Effector CD4-positive, alpha-beta T cell (primary cell): ENCODE results near the gene ANTXR1.

Experiments used
- DNase-seq: peaks from one replicate; pipeline ENCODE4 v3.0.0-alpha.2; 2020

The ANTXR1 gene

DNA sequence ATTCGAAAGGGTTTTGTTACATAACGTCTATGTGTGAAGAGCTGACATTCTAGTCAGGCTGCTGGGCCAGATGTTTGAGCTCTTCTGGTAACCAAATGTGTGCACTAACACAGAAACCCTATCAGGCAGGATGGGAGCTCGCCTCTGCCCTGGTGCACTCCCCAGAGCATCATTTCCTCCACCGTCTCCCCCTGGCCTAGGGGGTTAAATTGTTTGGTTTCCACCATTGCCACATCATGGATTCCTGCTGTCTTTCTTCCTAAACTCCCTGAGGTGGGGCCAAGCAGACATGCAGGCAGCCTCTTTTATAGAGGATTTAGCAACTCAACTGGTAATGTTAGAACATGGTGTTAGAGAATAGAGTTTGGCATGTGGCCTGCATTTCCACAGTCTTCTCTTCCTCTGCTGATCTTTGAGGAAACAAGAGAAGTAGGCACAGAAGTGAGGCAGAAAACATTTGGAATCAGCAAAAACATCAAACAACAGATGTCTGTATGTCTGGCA is 87.3 kb downstream of the ANTXR1 start:
- DNase-seq = no peak

GRCh38 chr2:69102041-69102593 is 89.1 kb downstream of the ANTXR1 start:
- no peak for DNase-seq

- no peak for DNase-seq
Measured at GRCh38 chr2:69103419-69103818, 90.4 kb downstream of the ANTXR1 start.

DNA sequence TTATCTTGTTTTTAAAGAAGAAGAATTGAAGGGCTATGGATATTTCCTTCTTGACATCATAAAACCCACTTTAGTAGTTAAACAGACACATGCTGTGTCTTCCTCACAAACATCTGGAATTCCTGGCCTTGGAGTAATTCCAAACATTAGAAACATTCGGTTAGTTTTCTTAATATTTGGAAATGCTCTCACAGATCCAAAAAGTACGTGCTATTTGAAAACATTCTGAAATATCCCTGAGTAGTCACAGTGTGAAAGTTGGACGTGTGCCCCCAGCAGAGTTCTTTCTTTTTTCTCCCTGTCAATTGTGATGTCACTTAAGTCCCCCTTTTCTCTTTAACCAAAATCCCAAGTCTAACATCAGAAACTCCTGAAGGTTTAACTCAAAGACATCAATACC is 91.3 kb downstream of the ANTXR1 start:
- DNase-seq = no peak

- DNase-seq = no peak
Measured at GRCh38 chr2:69109255-69109654, 96.3 kb downstream of the ANTXR1 start.

DNA sequence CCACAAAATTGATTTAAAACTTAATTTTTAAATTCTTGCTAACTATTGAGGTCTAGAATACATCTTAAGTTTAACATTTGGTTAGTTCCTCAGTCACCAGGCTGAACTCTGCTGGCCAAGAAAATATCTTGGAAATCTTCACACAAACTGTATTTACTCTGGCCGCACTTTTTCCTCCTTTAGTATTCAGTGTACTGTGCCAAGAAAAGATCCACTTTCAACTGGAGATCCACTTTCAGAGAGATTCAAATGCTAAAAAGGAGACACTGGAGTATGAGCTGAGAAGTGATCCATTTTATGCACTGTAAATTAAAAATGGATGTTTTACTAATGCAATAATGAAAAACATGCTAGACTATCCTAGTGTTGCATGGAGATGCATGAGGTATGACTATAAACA is 98.1 kb downstream of the ANTXR1 start:
- DNase-seq = no peak

GRCh38 chr2:69113627-69114026 is 100.6 kb downstream of the ANTXR1 start:
- DNase-seq = no peak

- no peak for DNase-seq
Measured at GRCh38 chr2:69114534-69114933, 101.6 kb downstream of the ANTXR1 start.

- DNase-seq = no peak
Measured at GRCh38 chr2:69116438-69116837, 103.5 kb downstream of the ANTXR1 start.

GRCh38 chr2:69118609-69119008 is 105.6 kb downstream of the ANTXR1 start:
- DNase-seq = no peak

GRCh38 chr2:69119104-69119894 is 106.3 kb downstream of the ANTXR1 start:
- DNase-seq = no peak

- no peak for DNase-seq
Measured at GRCh38 chr2:69122271-69122670, 109.3 kb downstream of the ANTXR1 start.

- DNase-seq = no peak
Measured at GRCh38 chr2:69123182-69123581, 110.2 kb downstream of the ANTXR1 start.

GRCh38 chr2:69124343-69124742 is 111.4 kb downstream of the ANTXR1 start:
- no peak for DNase-seq

- no peak for DNase-seq
Measured at GRCh38 chr2:69125816-69126215, 112.8 kb downstream of the ANTXR1 start.

GRCh38 chr2:69126341-69126740 is 113.4 kb downstream of the ANTXR1 start:
- DNase-seq = no peak

DNA sequence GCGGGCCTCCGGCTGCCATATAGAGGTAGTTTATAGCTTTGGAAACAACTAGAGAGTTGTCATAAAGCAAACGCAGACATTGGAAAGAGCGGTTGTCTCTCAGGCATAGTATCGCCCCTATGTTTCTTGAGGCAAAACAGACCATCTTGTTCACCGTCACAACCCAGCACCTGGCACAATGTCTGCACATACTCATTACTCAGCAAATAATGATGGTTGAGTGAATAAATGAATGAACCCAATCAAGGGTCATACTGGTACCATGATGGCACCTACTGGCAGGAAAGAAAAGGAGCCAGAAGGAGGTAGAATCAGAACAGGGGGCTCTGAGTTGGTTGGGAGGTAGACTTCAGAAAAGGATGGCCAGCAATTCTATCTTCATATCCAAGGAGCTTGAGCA is 118.5 kb downstream of the ANTXR1 start:
- no peak for DNase-seq

GRCh38 chr2:69131983-69132675 is 119.2 kb downstream of the ANTXR1 start:
- no peak for DNase-seq

DNA sequence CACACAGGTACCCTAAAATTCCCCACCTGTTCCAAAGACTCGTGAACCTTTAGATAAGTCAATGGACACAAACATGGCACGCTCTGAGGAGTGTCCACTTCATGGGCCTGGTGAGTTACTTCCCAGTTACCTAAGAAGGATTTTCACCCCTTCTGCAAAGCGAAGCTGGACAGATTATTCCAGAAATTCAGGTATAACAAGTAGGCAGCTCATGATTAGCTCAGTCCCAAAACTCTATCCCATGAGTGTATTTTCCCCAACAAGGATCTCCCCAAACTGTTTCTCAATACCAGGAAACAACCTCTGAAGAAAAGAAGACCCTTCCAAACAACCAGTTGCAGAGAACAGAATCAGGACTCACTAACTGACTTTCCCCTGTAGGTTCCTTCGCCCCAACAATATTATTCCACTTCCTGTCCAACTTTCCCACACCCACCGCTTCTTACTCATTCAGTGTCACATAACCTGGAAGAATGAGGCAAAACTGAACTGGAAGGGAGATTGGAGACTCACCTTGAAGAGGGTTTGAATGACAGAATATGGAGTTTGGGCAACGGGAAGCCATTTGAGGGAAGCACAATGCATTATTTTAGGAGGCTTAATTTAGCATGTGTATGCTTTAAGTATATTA is 120.1 kb downstream of the ANTXR1 start:
- DNase-seq = no peak

- no peak for DNase-seq
Measured at GRCh38 chr2:69133898-69134297, 120.9 kb downstream of the ANTXR1 start.

- no peak for DNase-seq
Measured at GRCh38 chr2:69134306-69134945, 121.4 kb downstream of the ANTXR1 start.

DNA sequence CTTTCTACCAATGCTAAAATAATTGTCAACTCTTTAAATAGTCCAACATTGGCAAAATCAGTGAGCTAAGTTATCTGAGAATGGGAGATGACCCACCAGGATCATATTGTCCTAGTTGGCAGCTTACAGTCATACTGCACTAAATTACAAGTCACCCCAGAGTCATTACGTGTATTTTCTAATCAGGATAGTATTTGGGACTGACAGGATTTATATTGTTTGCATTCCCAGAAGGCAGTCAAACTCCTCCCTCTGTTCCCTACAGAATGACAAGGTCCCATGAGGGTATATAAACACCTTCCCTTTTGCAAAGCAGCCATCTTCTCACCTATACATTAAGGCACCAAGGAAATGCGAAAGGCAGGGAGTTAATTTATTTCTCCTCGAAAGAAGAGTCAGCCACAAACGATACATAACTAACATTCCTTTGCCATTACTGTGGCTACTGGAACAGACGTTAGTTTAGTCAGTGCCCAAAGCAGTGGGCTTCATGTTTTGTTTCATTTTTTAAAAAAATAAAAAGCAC is 125.3 kb downstream of the ANTXR1 start:
- no peak for DNase-seq
